NCI-H82 treated with DMSO at 0.1 percent for 48 hours (cell line): ENCODE data around the gene MARCHF4.

Source experiments
- DNase-seq: peaks from one replicate; lab custom pipeline; 2025; ENCODE audit not compliant: unreplicated experiment; lab: John Stamatoyannopoulos, UW

Gene MARCHF4, protein sequence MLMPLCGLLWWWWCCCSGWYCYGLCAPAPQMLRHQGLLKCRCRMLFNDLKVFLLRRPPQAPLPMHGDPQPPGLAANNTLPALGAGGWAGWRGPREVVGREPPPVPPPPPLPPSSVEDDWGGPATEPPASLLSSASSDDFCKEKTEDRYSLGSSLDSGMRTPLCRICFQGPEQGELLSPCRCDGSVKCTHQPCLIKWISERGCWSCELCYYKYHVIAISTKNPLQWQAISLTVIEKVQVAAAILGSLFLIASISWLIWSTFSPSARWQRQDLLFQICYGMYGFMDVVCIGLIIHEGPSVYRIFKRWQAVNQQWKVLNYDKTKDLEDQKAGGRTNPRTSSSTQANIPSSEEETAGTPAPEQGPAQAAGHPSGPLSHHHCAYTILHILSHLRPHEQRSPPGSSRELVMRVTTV

DNA sequence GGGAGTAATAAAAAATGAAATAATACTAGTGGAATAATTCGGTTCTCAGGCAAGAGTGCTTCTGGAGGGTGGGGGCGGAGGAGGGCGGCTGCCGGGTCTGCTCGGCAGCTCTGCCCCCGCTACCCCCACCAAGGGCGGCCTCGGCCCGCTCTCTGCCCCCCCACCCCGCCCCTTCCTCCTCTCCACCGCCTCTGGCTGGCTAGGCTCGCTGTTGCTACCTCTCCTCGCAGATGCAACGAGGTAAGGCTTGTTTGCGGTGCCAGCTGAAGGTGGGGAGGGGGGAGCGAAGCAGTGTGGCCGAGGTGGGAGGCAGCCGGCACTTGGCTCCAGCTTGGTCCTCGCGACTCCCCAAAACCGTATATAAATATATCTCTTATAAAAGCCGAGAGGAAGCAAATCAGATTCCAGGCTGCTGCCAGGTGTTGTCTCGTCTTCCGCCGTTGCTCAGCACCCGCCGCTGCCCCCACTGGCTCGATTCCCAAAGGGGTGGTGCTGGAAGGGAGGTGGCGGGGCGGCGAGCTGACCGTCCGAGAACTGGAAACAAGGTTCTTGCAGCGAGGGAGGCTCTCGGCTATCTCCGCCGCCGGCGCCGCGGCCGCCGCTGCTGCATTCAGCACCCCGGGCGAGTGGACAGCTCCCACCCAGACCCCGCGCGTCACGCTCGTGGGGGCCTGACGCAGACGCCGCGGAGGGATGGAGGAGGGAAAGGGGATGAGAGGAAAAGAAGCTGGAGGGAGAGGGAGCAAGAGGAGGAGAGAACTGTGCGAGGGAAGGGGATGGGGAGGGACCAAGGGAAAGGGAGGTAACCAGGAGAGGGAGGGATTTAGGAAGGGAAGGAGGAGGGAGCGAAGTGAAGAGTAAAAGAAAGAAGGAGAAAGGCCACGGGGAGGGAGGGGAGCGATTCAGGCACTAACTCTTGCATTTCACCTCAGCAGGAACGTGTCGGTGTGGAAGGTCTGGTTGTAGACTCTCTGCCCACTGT lies at the start of gene MARCHF4:
TSS of gene MARCHF4 (minus strand) at position 763 of the 982 bp plus-strand sequence. CDS start 2,223 bp downstream, outside the sequence.
- no peak for DNase-seq

DNA sequence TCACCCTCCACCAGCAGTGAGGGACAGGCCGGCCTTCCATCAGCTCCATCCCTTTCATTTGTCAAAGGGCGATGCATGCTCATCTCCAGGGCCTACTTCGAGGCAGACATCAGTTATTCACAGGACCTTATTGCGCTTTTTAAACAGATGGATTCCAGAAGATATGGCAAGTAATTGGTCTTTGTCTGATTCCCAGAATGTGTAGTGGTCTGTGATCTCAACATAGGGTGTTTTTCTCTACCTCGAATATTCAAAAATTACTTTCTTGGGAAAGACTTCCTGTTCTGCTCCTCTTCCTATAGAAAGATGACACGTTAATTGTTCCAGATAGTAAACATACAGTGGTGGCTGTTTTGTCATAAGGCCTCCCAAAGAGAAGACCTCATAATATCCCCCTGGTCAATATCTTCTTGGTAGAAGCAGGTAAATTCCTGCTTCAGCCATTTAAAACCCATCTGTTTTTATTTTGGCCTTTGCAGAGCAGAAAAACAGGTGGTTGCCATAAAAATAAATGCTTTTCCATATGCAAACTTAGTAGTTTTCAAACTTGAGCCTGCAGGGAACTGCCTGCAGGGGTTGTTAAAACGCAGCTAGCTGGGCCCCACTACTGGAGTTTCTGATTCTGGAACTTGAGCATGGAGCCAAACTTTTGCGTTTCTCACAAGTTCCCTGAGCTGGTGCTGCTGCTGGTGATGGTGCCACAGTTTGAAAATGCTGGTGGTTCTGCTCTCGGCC lies 48.3 kb upstream of the MARCHF4 start:
- no peak for DNase-seq

DNA sequence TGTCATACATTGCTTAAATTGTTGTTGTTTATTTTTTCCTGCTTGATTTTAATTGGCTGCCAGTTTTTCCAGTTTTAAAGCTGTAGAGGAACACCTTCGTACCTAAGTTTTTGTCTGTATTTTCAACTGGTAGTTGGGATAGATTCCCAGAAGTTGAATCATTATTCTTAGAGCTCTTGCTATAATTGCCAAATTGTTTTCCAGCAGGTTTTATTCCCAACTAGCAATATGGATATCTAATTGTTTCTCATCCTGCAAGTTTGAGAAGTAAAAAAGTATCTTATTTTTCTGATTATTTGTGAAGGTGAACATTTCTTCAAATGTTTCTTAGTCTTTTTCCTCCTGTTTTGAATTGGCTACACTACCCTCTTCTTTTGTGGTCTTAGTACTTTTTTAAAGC lies 46.7 kb upstream of the MARCHF4 start:
- DNase-seq, result no peak

DNA sequence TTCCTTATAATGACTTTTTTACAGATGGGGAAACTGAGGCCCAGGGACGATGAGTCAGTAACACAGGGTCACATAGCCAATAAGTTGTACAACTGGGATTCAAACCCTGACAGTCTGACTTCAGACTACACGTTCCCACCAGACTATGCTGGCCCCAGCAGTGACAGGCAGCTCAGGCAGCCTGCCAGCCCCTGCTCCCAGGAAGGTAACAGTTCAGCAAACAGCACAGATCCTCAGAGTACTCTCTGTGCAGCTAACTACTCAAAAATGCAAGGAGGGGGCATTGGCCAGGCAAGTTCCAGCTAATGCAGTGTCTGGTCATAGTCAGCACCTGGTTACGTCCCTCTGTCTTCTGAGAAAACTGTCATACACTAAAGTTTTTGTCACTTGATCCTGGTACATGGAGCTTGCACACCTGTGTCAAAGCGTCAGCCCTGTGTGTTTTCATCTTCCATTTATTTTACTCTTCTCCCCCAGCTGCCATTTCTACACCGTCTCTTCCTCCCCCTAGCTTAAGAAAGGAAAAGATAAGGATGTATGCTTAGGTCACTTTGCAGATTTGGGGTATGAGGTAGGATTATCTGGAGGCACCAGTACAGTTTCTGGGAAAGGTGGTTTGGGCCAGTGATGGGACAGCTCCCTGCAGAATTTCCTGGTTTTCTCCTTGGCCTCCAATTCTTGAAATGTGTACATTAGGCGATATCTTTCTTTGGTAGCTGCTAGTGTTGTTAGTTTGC lies 44.5 kb upstream of the MARCHF4 start:
- no peak for DNase-seq

DNA sequence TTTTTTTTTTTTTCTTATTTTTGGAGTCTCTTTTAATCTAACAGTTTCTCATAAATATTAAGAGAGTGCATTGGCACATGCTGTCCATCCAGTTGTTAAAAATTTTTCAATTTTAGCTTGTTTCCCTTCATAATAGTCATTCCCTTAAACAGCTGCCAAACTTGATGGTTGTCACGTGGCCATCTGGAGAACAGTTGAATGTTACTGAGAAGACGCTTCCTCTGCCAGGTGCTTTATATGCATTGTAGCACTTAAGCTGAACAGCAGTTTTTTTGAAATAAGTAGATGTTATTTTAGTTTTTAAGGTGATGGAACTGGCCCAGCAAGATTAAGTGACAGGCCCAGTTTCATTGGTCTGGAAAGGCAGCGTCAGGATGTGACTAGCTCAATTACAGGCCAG lies 43.3 kb upstream of the MARCHF4 start:
- DNase-seq, result no peak

DNA sequence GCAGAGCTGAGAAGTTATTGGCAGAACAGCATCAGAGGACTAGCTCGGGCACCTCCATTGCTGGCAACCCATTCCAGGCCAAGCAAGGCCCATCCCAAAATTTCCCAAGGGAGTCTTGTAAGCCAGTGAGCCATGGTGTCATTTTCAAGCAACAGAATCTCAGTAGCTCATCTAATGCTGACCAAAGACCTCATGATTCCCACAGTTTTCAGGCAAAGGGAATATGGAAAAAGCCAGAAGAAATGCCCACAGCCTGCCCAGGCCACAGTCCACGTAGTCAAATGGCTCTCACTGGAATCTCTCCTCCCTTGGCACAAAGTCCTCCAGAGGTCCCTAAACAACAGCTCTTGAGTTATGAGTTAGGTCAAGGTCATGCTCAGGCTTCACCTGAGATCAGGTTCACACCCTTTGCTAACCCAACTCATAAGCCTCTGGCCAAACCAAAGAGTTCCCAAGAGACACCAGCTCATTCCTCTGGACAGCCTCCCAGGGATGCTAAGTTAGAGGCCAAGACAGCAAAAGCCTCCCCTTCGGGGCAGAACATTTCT lies 42.6 kb upstream of the MARCHF4 start:
- no peak for DNase-seq

DNA sequence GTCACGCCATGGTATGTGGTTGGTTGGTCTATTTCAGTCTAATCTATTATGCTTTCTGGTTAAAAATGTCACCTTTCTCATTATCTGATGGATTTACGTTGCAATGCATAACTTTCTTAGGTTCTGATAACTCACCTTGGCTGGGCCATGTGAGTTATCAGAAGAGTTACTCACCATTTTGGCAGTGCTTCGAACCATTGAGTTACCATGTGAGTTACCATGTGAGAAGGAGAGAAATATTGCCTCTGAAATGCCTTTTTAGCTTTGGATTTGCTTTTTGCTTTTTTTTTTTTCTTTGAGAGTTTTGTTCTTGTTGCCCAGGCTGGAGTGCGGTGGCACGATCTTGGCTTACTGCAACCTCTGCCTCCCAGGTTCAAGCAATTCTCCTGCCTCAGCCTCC lies 41.6 kb upstream of the MARCHF4 start:
- no peak for DNase-seq

DNA sequence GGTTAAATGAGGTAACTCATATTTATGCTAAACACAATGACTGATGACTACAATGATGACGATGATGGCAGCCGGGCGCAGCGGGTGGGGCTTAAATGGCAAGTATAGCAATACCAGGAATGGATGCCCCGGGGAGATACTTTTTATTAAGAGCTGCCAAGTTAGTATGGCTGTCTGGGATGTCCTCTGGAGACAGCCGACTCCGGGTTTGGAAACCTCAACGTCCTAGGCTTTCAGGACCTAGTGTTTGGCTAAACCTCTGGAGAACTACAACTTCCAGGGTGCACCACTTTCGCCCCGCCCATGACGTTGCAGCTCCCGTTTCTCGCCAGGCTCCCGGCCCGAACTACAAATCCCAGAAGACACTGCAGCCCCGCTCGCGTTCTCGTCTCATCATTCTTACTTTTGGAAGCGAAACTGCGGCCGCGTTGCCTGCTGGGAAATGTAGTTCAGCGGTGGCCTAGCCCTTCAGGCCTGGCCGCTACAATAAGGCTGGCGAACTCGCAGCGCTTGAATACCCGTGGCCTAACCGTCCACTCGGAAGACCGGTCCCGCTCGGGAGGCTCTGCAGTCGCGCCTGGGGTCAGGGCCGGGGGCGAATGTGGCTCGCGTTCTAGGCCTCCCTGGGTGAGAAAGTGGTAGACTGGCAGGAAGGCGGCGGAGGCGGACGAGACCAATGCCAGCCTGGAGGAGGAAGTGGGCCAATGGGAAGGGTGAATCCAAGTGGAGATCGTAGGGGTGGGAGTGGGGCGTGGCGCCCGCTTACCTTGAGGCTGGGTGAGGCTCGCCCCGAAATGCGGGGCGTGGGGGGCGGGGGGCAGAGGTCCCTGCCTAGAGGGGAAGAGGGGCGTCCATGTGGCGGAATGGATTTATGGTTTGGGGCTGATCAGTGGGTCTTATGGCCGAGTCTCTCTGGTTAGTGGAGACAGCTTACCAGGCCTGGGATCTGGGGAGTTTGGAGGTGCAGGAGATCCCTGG lies 40.0 kb upstream of the MARCHF4 start, which contains the start of gene SMARCAL1:
TSS of gene SMARCAL1 (plus strand) at position 463 of the 978 bp plus-strand sequence. CDS start 2,221 bp downstream, outside the sequence.
- peak; percentile 98 for DNase-seq

DNA sequence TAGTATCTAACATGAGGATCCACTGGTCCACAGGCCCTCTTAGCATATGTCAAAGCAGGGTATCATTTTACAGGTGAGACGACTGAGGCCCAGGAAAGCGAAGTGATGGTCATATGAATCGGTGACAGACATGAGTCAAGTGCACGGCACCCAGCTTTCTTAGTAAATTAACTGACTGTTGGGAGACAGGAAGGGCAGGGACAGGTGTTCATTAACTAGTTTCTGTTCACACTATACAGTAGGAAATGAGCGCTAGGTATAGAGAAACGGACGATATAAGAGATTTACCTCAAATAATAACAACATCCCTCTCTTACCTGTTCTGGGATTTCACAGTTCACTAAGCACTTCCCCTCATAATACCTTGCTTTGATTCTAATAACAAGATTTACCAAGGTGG lies 38.3 kb upstream of the MARCHF4 start:
- DNase-seq, result no peak

DNA sequence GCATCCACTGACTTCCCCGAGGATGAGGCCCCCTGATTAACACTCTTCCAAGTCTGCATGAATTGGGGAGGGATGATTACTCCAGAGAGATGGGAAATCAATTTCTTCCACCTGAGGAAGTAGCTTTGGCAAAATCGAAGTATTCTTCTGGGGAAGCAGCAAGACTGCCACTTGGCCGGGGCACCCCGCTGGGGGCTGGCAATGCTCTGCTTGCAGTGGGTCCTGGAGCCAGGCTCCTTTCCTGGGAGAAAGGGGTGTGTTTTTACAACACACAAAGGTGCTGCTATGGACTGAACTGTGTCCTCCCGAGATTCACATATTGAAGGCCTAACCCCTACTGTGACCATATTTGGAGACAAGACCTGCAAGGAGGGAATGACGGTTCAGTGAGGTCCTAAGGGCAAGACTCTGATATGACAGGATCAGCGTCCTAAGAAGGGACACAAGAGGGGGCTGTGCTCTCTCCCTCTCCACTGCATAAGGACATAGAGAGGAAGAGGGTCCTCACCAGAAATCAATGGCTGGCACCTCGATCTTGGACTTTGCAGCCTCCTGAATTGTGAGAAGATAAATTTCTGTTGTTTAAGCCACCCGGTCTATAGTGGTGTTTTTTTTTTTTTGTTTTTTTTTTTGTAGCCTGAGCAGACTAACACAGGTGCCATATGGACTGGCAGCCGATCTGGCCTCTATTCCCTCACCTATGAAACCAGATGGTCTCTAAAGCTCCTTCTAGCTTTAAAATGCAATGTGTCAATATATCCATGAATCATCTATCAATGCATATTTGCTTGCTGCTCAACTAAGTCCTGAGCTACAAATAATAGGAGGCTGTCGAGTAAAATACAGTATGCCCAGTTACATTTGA lies 36.4 kb upstream of the MARCHF4 start:
- DNase-seq, result peak; percentile 59

DNA sequence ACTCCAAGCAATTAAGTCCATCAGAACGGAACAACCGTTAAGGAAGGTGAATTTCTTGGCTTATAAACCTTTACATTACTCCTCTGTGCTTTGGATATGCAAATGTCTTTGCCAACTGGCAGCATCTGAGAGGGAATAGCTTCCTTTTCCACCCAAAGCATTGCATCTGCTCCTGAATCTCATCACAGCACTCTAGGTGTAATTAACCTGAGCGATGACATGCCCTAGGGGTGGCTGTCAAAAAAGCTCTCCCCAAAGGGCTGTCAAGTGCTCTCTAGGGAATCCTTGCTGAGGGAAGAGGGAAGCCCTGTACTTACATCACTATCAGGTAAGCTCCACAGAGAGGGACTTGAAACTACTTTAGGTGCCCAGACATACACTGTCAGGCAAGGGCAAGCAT lies 34.5 kb upstream of the MARCHF4 start:
- no peak for DNase-seq

DNA sequence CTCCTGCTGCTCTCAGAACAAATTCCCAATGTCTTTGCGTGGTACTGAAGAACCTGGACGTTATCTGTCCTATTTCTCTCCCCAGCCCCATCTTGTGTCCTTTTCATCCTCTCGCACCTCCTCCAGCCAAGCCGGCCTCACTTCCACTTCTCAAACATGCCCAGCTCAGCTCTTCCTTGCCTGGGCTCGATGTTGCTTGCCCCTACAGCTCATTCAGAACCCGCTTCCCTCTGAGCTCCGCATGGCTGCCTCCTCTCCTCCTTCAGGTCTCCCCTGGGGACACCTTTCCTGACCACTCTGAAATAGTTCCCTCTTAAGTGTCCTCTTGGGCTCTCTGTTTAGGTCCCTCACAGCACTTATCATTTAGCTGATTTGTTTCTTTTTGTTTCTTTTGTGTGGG lies 33.3 kb upstream of the MARCHF4 start:
- no peak for DNase-seq

DNA sequence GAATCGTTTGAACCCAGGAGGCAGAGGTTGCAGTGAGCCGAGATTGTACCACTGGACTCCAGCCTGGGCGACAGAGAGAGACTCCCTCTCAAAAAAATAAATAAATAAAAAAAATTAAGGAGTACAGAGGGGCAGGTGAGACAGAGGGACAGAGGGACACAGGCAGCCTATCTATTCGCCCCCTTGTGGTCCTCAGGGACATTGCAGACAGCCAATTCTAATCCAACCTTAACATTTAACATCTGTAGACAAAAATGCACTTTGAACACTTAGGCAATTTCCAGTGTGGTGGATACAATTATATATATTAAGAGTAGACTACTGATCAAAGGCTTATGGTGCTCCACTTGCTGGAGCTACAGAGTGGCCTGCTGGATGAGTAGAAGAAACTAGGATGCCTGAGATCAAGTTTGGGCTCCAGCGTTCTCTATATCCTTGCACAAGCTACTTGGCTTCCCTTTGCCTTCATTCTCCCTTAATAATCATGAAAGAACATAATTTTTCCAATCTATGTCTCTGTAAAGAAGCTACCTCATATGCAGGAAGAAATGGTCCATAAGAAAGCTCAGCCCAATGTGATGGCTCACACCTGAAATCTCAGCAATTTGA lies 31.8 kb upstream of the MARCHF4 start:
- DNase-seq, result peak; percentile 25

DNA sequence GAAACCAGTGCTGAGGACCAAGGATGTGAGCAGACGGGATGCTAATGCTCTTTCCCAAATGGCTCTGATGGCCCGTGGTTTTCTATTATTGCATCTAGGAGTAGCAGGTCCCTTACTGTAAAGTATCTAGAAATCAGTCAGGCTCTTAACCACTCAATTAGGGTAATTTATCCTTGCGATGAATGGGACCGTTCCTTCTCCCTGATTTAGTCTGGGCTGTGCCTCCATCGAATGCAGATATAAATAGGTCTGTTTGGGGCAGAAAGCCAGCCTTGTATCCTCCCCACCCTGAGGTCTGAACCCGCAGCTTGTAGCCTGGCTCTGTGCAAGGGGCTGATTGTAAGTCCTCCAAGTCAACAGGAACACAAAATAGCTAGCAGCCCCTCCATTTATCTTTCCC lies 30.5 kb upstream of the MARCHF4 start:
- no peak for DNase-seq

DNA sequence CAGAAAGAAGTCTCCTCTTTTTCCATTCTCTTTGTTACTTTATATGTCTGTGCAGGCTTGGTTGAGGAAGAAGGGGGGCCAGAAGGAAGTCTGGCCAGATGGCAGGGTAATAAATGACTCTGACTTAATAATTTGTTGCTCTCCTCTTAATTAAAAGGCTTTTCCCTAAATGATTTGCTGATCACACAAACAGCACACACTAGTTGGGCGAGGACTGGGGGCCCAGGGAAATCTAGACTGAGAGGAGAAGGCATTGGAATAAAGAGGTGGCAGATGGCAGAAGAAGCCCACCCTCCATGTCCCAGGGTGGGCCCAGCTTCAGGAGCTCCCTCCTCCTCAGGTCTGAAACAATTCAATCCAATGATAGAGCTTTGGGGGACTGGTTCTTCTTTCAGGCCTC lies 27.3 kb upstream of the MARCHF4 start:
- peak; percentile 62 for DNase-seq

DNA sequence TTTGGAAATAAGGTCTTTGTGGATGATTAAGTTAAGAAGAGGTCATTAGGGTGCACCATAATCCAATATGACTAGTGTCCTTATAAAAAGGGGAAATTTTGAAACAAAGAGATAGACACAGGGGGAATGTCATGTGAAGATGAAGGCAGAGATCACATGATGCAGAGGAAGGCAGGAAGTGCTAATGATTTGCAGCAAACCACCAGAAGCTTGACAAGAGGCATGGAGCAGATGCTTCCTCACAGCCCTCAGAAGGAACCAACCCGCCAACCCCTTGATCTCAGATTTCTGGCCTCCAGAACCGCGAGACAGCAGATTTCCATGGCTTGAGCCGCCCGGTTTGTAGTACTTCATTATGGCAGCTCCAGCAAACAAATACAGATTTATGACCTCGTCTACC lies 22.6 kb upstream of the MARCHF4 start:
- no peak for DNase-seq
